WTC11 (cell line): ENCODE data around the gene FZD7. TPM values are rescaled to one million over a fixed set of nuclear protein-coding genes. Genes with fewer than 3 reads are reported as not detected.

ENCODE experiments used
- ATAC-seq: fragments of 200-7000 bp; cut with Tn5 transposase; 2 replicates; pipeline ENCODE4 v1.10.0; 2021; ENCODE audit warnings: mild to moderate bottlenecking, moderate library complexity
- CTCF ChIA-PET: fragments of 300-600 bp; sonication (Branson Sonifier 250); formaldehyde crosslinking; loops from one replicate; lab custom pipeline; 2021; ENCODE audit warnings: antibody characterized with exemption; lab: Charles Lee
- POLR2A ChIA-PET: fragments of 350-600 bp; sonication (Branson Sonifier 250); formaldehyde crosslinking; loops from one replicate; lab custom pipeline; 2021; ENCODE audit warnings: antibody characterized with exemption; lab: Charles Lee
- DNase-seq: peaks from one replicate; pipeline ENCODE4 v3.0.0; 2021; ENCODE audit warnings: low spot score
- H3K27ac Mint-ChIP-seq: 2 replicates; pipeline ENCODE4 v1.8.0; 2021; ENCODE audit warnings: mixed read lengths
- H3K27me3 Mint-ChIP-seq: 2 replicates; pipeline ENCODE4 v1.8.0; 2021; ENCODE audit warnings: low read depth, mild to moderate bottlenecking, moderate library complexity, mixed read lengths
- H3K36me3 Mint-ChIP-seq: 2 replicates; pipeline ENCODE4 v1.8.0; 2021; ENCODE audit warnings: mixed read lengths
- H3K4me1 Mint-ChIP-seq: 2 replicates; pipeline ENCODE4 v1.8.0; 2022; ENCODE audit warnings: mixed read lengths
- H3K4me3 Mint-ChIP-seq: 2 replicates; pipeline ENCODE4 v1.8.0; 2021; ENCODE audit warnings: mild to moderate bottlenecking, moderate library complexity, mixed read lengths
- H3K9me3 Mint-ChIP-seq: 2 replicates; pipeline ENCODE4 v1.8.0; 2021; ENCODE audit warnings: mixed read lengths
- ATF1 ChIP-seq: sonication (generic); formaldehyde crosslinking; IDR thresholded peaks from 2 replicates; pipeline ENCODE4 v1.8.1; 2023; ENCODE audit warnings: mild to moderate bottlenecking, moderate library complexity, missing genetic modification reagents
- EMX1 ChIP-seq: fragments of 250-450 bp; sonication (Bioruptor Pico); IDR thresholded peaks from 2 replicates; pipeline ENCODE4 v1.8.0; 2021; ENCODE audit warnings: mild to moderate bottlenecking
- HMGA2 ChIP-seq: fragments of 250-450 bp; sonication (Bioruptor Pico); IDR thresholded peaks from 2 replicates; pipeline ENCODE4 v1.4.0; 2021; ENCODE audit warnings: mild to moderate bottlenecking, moderate library complexity
- JAZF1 ChIP-seq: fragments of 250-450 bp; sonication (Bioruptor Pico); IDR thresholded peaks from 2 replicates; pipeline ENCODE4 v1.9.0; 2021; ENCODE audit warnings: moderate library complexity, mild to moderate bottlenecking, inconsistent platforms
- NFYB ChIP-seq: sonication (generic); formaldehyde crosslinking; conservative IDR thresholded peaks from 2 replicates; pipeline ENCODE4 v1.8.0; 2022; ENCODE audit warnings: low read depth, missing genetic modification reagents
- SOX15 ChIP-seq: fragments of 250-450 bp; sonication (Bioruptor Pico); IDR thresholded peaks from 2 replicates; pipeline ENCODE4 v1.9.0; 2021; ENCODE audit warnings: mild to moderate bottlenecking
- TCF7 ChIP-seq: sonication (generic); formaldehyde crosslinking; IDR thresholded peaks from 2 replicates; pipeline ENCODE4 v1.8.0; 2022; ENCODE audit warnings: mild to moderate bottlenecking, low read depth, missing genetic modification reagents, moderate library complexity
- ZNF138 ChIP-seq: sonication (generic); formaldehyde crosslinking; conservative IDR thresholded peaks from 2 replicates; pipeline ENCODE4 v1.8.1; 2022; ENCODE audit warnings: mild to moderate bottlenecking, moderate library complexity, missing genetic modification reagents
- ZNF219 ChIP-seq: sonication (generic); formaldehyde crosslinking; IDR thresholded peaks from 2 replicates; pipeline ENCODE4 v1.8.0; 2023; ENCODE audit warnings: missing genetic modification reagents, mild to moderate bottlenecking, borderline replicate concordance
- ZNF232 ChIP-seq: sonication (generic); formaldehyde crosslinking; IDR thresholded peaks from 2 replicates; pipeline ENCODE4 v1.8.0; 2022; ENCODE audit warnings: mild to moderate bottlenecking, missing genetic modification reagents
- total RNA-seq: library from RNA; stranded (reverse); gene quantifications from 3 replicates; pipeline ENCODE4 v1.2.3, GENCODE V29; 2021
- TF ChIP-seq, protein P1 (sequence below): fragments of 250-450 bp; sonication (Bioruptor Pico); IDR thresholded peaks from 2 replicates; pipeline ENCODE4 v2.1.2; 2022; ENCODE audit warnings: mild to moderate bottlenecking, moderate library complexity
- TF ChIP-seq, protein P2 (sequence below): sonication (generic); formaldehyde crosslinking; conservative IDR thresholded peaks from 2 replicates; pipeline ENCODE4 v1.8.1; 2023; ENCODE audit warnings: mild to moderate bottlenecking, low read depth, missing genetic modification reagents, moderate library complexity
- TF ChIP-seq, protein P3 (sequence below): fragments of 250-450 bp; sonication (Bioruptor Pico); IDR thresholded peaks from 2 replicates; pipeline ENCODE4 v1.9.0; 2021; ENCODE audit warnings: mild to moderate bottlenecking
- TF ChIP-seq, protein P4 (sequence below): sonication (generic); formaldehyde crosslinking; IDR thresholded peaks from 2 replicates; pipeline ENCODE4 v1.8.1; 2022; ENCODE audit warnings: missing genetic modification reagents, borderline replicate concordance
- TF ChIP-seq, protein P5 (sequence below): sonication (generic); formaldehyde crosslinking; IDR thresholded peaks from 2 replicates; pipeline ENCODE4 v1.8.1; 2022; ENCODE audit warnings: low read depth, mild to moderate bottlenecking, moderate library complexity, missing genetic modification reagents, borderline replicate concordance
- TF ChIP-seq, protein P6 (sequence below): sonication (generic); formaldehyde crosslinking; IDR thresholded peaks from 2 replicates; pipeline ENCODE4 v1.8.1; 2023; ENCODE audit warnings: mild to moderate bottlenecking, missing genetic modification reagents, moderate library complexity
- TF ChIP-seq, protein P7 (sequence below): fragments of 250-450 bp; sonication (Bioruptor Pico); IDR thresholded peaks from 2 replicates; pipeline ENCODE4 v1.8.0; 2021; ENCODE audit warnings: mild to moderate bottlenecking

Gene FZD7
- total RNA-seq, 1 experiment from 2014 or later, result 153 TPM

DNA sequence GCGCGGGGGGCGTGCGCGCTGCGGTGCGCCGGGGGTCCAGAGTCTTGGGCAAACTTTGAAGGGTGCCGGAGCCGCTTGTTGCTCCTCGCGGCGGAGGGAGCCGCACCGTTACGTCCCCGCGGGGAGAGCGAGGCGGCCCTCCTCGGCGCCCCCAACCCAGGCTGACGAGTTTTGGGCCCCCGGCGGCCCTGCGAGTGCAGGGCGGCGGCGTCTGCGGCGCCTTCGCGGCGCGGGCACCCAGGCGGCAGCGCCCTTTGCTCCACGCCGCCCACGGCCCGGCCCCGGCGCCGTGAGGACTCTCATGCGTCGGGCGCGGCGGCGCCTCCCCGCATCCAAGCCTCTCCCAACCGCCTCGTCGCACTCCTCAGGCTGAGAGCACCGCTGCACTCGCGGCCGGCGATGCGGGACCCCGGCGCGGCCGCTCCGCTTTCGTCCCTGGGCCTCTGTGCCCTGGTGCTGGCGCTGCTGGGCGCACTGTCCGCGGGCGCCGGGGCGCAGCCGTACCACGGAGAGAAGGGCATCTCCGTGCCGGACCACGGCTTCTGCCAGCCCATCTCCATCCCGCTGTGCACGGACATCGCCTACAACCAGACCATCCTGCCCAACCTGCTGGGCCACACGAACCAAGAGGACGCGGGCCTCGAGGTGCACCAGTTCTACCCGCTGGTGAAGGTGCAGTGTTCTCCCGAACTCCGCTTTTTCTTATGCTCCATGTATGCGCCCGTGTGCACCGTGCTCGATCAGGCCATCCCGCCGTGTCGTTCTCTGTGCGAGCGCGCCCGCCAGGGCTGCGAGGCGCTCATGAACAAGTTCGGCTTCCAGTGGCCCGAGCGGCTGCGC lies 814 bp downstream of the FZD7 start (continued):
- TF ChIP-seq, protein P1, sequence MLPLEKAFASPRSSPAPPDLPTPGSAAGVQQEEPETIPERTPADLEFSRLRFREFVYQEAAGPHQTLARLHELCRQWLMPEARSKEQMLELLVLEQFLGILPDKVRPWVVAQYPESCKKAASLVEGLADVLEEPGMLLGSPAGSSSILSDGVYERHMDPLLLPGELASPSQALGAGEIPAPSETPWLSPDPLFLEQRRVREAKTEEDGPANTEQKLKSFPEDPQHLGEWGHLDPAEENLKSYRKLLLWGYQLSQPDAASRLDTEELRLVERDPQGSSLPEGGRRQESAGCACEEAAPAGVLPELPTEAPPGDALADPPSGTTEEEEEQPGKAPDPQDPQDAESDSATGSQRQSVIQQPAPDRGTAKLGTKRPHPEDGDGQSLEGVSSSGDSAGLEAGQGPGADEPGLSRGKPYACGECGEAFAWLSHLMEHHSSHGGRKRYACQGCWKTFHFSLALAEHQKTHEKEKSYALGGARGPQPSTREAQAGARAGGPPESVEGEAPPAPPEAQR (CRISPR knock-in tag), result no peak
- no peak for TF ChIP-seq JAZF1 (CRISPR knock-in tag)
- TF ChIP-seq, protein P2, sequence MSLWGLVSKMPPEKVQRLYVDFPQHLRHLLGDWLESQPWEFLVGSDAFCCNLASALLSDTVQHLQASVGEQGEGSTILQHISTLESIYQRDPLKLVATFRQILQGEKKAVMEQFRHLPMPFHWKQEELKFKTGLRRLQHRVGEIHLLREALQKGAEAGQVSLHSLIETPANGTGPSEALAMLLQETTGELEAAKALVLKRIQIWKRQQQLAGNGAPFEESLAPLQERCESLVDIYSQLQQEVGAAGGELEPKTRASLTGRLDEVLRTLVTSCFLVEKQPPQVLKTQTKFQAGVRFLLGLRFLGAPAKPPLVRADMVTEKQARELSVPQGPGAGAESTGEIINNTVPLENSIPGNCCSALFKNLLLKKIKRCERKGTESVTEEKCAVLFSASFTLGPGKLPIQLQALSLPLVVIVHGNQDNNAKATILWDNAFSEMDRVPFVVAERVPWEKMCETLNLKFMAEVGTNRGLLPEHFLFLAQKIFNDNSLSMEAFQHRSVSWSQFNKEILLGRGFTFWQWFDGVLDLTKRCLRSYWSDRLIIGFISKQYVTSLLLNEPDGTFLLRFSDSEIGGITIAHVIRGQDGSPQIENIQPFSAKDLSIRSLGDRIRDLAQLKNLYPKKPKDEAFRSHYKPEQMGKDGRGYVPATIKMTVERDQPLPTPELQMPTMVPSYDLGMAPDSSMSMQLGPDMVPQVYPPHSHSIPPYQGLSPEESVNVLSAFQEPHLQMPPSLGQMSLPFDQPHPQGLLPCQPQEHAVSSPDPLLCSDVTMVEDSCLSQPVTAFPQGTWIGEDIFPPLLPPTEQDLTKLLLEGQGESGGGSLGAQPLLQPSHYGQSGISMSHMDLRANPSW (CRISPR knock-in tag), result 0 out of 2 replicates have a peak, but pooled peaks have one; percentile 55
- TF ChIP-seq, protein P3, sequence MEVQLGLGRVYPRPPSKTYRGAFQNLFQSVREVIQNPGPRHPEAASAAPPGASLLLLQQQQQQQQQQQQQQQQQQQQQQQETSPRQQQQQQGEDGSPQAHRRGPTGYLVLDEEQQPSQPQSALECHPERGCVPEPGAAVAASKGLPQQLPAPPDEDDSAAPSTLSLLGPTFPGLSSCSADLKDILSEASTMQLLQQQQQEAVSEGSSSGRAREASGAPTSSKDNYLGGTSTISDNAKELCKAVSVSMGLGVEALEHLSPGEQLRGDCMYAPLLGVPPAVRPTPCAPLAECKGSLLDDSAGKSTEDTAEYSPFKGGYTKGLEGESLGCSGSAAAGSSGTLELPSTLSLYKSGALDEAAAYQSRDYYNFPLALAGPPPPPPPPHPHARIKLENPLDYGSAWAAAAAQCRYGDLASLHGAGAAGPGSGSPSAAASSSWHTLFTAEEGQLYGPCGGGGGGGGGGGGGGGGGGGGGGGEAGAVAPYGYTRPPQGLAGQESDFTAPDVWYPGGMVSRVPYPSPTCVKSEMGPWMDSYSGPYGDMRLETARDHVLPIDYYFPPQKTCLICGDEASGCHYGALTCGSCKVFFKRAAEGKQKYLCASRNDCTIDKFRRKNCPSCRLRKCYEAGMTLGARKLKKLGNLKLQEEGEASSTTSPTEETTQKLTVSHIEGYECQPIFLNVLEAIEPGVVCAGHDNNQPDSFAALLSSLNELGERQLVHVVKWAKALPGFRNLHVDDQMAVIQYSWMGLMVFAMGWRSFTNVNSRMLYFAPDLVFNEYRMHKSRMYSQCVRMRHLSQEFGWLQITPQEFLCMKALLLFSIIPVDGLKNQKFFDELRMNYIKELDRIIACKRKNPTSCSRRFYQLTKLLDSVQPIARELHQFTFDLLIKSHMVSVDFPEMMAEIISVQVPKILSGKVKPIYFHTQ (CRISPR knock-in tag), result no peak
- no peak for TF ChIP-seq TCF7 (CRISPR knock-in tag)
- TF ChIP-seq HMGA2, result no peak
- TF ChIP-seq, protein P4, sequence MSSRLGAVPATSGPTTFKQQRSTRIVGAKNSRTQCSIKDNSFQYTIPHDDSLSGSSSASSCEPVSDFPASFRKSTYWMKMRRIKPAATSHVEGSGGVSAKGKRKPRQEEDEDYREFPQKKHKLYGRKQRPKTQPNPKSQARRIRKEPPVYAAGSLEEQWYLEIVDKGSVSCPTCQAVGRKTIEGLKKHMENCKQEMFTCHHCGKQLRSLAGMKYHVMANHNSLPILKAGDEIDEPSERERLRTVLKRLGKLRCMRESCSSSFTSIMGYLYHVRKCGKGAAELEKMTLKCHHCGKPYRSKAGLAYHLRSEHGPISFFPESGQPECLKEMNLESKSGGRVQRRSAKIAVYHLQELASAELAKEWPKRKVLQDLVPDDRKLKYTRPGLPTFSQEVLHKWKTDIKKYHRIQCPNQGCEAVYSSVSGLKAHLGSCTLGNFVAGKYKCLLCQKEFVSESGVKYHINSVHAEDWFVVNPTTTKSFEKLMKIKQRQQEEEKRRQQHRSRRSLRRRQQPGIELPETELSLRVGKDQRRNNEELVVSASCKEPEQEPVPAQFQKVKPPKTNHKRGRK (CRISPR knock-in tag), result no peak

DNA sequence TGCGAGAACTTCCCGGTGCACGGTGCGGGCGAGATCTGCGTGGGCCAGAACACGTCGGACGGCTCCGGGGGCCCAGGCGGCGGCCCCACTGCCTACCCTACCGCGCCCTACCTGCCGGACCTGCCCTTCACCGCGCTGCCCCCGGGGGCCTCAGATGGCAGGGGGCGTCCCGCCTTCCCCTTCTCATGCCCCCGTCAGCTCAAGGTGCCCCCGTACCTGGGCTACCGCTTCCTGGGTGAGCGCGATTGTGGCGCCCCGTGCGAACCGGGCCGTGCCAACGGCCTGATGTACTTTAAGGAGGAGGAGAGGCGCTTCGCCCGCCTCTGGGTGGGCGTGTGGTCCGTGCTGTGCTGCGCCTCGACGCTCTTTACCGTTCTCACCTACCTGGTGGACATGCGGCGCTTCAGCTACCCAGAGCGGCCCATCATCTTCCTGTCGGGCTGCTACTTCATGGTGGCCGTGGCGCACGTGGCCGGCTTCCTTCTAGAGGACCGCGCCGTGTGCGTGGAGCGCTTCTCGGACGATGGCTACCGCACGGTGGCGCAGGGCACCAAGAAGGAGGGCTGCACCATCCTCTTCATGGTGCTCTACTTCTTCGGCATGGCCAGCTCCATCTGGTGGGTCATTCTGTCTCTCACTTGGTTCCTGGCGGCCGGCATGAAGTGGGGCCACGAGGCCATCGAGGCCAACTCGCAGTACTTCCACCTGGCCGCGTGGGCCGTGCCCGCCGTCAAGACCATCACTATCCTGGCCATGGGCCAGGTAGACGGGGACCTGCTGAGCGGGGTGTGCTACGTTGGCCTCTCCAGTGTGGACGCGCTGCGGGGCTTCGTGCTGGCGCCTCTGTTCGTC lies 1.7 kb downstream of the FZD7 start:
- Mint-ChIP-seq H3K9me3 (no peaks in the 10 kb centered on the region), H3K36me3 (no peaks in the 10 kb centered on the region; the same call in 1 of the 2 replicates)
- CTCF ChIA-PET, result interaction anchor here (1.0 to 1.5 kb wide), 4 partner anchors 11 to 226 kb away, joined by 3 to 8 read pairs (median 4); no protein-coding TSS in a partner anchor
- TF ChIP-seq, protein P5, sequence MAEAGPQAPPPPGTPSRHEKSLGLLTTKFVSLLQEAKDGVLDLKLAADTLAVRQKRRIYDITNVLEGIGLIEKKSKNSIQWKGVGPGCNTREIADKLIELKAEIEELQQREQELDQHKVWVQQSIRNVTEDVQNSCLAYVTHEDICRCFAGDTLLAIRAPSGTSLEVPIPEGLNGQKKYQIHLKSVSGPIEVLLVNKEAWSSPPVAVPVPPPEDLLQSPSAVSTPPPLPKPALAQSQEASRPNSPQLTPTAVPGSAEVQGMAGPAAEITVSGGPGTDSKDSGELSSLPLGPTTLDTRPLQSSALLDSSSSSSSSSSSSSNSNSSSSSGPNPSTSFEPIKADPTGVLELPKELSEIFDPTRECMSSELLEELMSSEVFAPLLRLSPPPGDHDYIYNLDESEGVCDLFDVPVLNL (CRISPR knock-in tag), result no peak; the same call in none of the 2 replicates
- TF ChIP-seq NFYB (CRISPR knock-in tag), result peak; percentile 15; the same call in 1 of the 2 replicates
- TF ChIP-seq TCF7 (CRISPR knock-in tag), result peak; percentile 74
- TF ChIP-seq ZNF219 (CRISPR knock-in tag), result peak; percentile 74; the same call in 1 of the 2 replicates
- TF ChIP-seq EMX1 (CRISPR knock-in tag), result no peak
- TF ChIP-seq, protein P6, sequence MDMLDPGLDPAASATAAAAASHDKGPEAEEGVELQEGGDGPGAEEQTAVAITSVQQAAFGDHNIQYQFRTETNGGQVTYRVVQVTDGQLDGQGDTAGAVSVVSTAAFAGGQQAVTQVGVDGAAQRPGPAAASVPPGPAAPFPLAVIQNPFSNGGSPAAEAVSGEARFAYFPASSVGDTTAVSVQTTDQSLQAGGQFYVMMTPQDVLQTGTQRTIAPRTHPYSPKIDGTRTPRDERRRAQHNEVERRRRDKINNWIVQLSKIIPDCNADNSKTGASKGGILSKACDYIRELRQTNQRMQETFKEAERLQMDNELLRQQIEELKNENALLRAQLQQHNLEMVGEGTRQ (CRISPR knock-in tag), result 0 out of 2 replicates have a peak, but pooled peaks have one; percentile 38
- TF ChIP-seq, protein P7, sequence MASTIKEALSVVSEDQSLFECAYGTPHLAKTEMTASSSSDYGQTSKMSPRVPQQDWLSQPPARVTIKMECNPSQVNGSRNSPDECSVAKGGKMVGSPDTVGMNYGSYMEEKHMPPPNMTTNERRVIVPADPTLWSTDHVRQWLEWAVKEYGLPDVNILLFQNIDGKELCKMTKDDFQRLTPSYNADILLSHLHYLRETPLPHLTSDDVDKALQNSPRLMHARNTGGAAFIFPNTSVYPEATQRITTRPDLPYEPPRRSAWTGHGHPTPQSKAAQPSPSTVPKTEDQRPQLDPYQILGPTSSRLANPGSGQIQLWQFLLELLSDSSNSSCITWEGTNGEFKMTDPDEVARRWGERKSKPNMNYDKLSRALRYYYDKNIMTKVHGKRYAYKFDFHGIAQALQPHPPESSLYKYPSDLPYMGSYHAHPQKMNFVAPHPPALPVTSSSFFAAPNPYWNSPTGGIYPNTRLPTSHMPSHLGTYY (CRISPR knock-in tag), result 0 out of 2 replicates have a peak, but pooled peaks have one; percentile 57
- no peak for TF ChIP-seq ATF1
- TF ChIP-seq ZNF138 (CRISPR knock-in tag), result no peak; the same call in 1 of the 2 replicates
- TF ChIP-seq SOX15 (CRISPR knock-in tag), result no peak
- TF ChIP-seq ZNF232 (CRISPR knock-in tag), result 0 out of 2 replicates have a peak, but pooled peaks have one; percentile 10

More for the DNA sequence above, 1.7 kb downstream of the FZD7 start:
- DNase-seq, result peak; percentile 62
- no peak for ATAC-seq
- peaks cover 6% of the 10 kb centered on the region for H3K27me3 Mint-ChIP-seq
- no peak overlapping the region for H3K4me3 Mint-ChIP-seq
- H3K27ac Mint-ChIP-seq, result no peak overlapping the region
- peaks cover 47% of the 10 kb centered on the region for H3K4me1 Mint-ChIP-seq
- POLR2A ChIA-PET, result interaction anchor here (0.6 to 1.4 kb wide), 4 partner anchors 10 to 169 kb away, joined by 3 to 5 read pairs (median 4); no protein-coding TSS in a partner anchor
